ENCODE results near the gene FAM13A.

- TF ChIP-seq, protein P1, sequence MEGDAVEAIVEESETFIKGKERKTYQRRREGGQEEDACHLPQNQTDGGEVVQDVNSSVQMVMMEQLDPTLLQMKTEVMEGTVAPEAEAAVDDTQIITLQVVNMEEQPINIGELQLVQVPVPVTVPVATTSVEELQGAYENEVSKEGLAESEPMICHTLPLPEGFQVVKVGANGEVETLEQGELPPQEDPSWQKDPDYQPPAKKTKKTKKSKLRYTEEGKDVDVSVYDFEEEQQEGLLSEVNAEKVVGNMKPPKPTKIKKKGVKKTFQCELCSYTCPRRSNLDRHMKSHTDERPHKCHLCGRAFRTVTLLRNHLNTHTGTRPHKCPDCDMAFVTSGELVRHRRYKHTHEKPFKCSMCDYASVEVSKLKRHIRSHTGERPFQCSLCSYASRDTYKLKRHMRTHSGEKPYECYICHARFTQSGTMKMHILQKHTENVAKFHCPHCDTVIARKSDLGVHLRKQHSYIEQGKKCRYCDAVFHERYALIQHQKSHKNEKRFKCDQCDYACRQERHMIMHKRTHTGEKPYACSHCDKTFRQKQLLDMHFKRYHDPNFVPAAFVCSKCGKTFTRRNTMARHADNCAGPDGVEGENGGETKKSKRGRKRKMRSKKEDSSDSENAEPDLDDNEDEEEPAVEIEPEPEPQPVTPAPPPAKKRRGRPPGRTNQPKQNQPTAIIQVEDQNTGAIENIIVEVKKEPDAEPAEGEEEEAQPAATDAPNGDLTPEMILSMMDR (IDR thresholded peaks at IDR 0.05), result no peak
- TF ChIP-seq EZH2 (IDR thresholded peaks at IDR 0.05; ENCODE audit: borderline replicate concordance, insufficient read depth, low read depth, low read length, poor library complexity, severe bottlenecking), result no peak
These were observed 42.0 kb upstream of the FAM13A start for GRCh38 chr4:89099034-89099433.
